GM12878 (cell line): ENCODE data around the gene PRMT3. TPM values are rescaled to one million over a fixed set of nuclear protein-coding genes. Genes with fewer than 3 reads are reported as not detected.

Experiments
- ASH2L ChIP-seq: fragments of 300-600, 200-600 bp; sonication (generic); IDR thresholded peaks from 2 replicates; pipeline ENCODE4 v1.6.1; 2017; ENCODE audit warnings: low read depth, mild to moderate bottlenecking, borderline replicate concordance
- ATF7 ChIP-seq: fragments of 450-650 bp; IDR thresholded peaks from 2 replicates; pipeline ENCODE4 v1.6.1; 2016; ENCODE audit warnings: low read depth, mild to moderate bottlenecking
- CBX5 ChIP-seq: sonication (generic); IDR thresholded peaks from 2 replicates; pipeline ENCODE4 v1.6.1; 2016; ENCODE audit warnings: low read depth, moderate library complexity, mild to moderate bottlenecking, inconsistent platforms
- CEBPB ChIP-seq, 2 experiments: fragments of 150-350 bp in 1 of 2; IDR thresholded peaks; 2 replicates each; pipeline ENCODE4 v1.6.1; 2012 to 2014; ENCODE audit warnings: low read depth in 2 of 2, low read length in 2 of 2, borderline replicate concordance in 1 of 2, inconsistent platforms in 1 of 2
- EED ChIP-seq: sonication (generic); IDR thresholded peaks from 2 replicates; pipeline ENCODE4 v1.6.1; 2016; ENCODE audit warnings: antibody characterized with exemption, low read depth
- EP300 ChIP-seq, 2 experiments: fragments of 150-350 bp in 1 of 2; IDR thresholded peaks; 2 replicates each; pipeline ENCODE4 v1.6.1; 2011 to 2012; ENCODE audit warnings: low read depth in 2 of 2, low read length in 2 of 2, borderline replicate concordance in 1 of 2, improper control_type of control experiment in 1 of 2, inconsistent platforms in 1 of 2; ENCODE audit not compliant: control insufficient read depth in 1 of 2
- ESRRA ChIP-seq: IDR thresholded peaks from 2 replicates; pipeline ENCODE4 v1.6.1; 2012; ENCODE audit warnings: mild to moderate bottlenecking, low read length, improper control_type of control experiment
- IKZF2 ChIP-seq, 2 experiments: fragments of 450-650 bp; IDR thresholded peaks; 2 replicates each; pipeline ENCODE4 v1.6.1; 2017; ENCODE audit warnings: mild to moderate bottlenecking in 2 of 2, moderate library complexity in 2 of 2
- MYC ChIP-seq: IDR thresholded peaks from 2 replicates; pipeline ENCODE4 v1.6.1; 2011; ENCODE audit warnings: mild to moderate bottlenecking, low read length, moderate library complexity, inconsistent platforms; ENCODE audit not compliant: insufficient read depth, insufficient replicate concordance, insufficient read length, severe bottlenecking
- NRF1 ChIP-seq: conservative IDR thresholded peaks from 2 replicates; pipeline ENCODE4 v1.6.1; 2011; ENCODE audit warnings: mild to moderate bottlenecking, low read depth, low read length, improper control_type of control experiment
- PKNOX1 ChIP-seq: fragments of 450-650 bp; IDR thresholded peaks from 2 replicates; pipeline ENCODE4 v1.6.1; 2016; ENCODE audit warnings: mild to moderate bottlenecking
- POLR2A ChIP-seq: IDR thresholded peaks from 2 replicates; pipeline ENCODE4 v1.6.1; 2011; ENCODE audit warnings: low read depth, mild to moderate bottlenecking, low read length
- RELA ChIP-seq: fragments of 450-650 bp; IDR thresholded peaks from 2 replicates; pipeline ENCODE4 v1.8.0; 2014; ENCODE audit warnings: borderline replicate concordance; ENCODE audit not compliant: partially characterized antibody
- SPI1 ChIP-seq: IDR thresholded peaks from 2 replicates; pipeline ENCODE4 v1.6.1; 2011; ENCODE audit warnings: low read depth, mild to moderate bottlenecking, low read length, moderate library complexity, borderline replicate concordance; ENCODE audit not compliant: insufficient read depth
- STAT1 ChIP-seq: fragments of 450-650 bp; conservative IDR thresholded peaks from 2 replicates; pipeline ENCODE4 v1.6.1; 2014; ENCODE audit warnings: antibody characterized with exemption, mild to moderate bottlenecking
- TAF1 ChIP-seq: IDR thresholded peaks from 2 replicates; pipeline ENCODE4 v1.6.1; 2011; ENCODE audit warnings: mild to moderate bottlenecking, low read depth, low read length, borderline replicate concordance
- TCF12 ChIP-seq: IDR thresholded peaks from 2 replicates; pipeline ENCODE4 v1.6.1; 2011; ENCODE audit warnings: low read depth, mild to moderate bottlenecking, low read length
- TCF7 ChIP-seq: IDR thresholded peaks from 2 replicates; pipeline ENCODE4 v1.6.1; 2014; ENCODE audit warnings: antibody characterized with exemption, borderline replicate concordance
- ZBTB11 ChIP-seq: fragments of 450-650 bp; formaldehyde crosslinking; IDR thresholded peaks from 2 replicates; pipeline ENCODE4 v1.5.0; 2022; ENCODE audit warnings: mild to moderate bottlenecking, missing genetic modification characterization
- ZBTB40 ChIP-seq: fragments of 450-650 bp; IDR thresholded peaks from 2 replicates; pipeline ENCODE4 v1.6.1; 2016; ENCODE audit warnings: mild to moderate bottlenecking, moderate library complexity, borderline replicate concordance
- ZNF24 ChIP-seq: fragments of 450-650 bp; IDR thresholded peaks from 2 replicates; pipeline ENCODE4 v1.6.1; 2017; ENCODE audit warnings: antibody characterized with exemption, mild to moderate bottlenecking
- polyA plus RNA-seq, 11 experiments: library from polyadenylated mRNA; depleted of rRNA in 4 of 11; unstranded in 6 of 11; stranded (reverse) in 5 of 11; fragments of >200 nt; fragmentation: Nextera tagmentation in 4 of 11; fragmentation: Illumina TruSeq in 1 of 11; extraction: Ambion mirVana in 4 of 11; extraction: Trizol in 1 of 11; gene quantifications; 1 replicate in 1 of 11; 2 replicates in 10 of 11; pipeline versions ENCODE4 v1.2.1 to v1.2.3, GENCODE V29; 2011 to 2016; ENCODE audit warnings: inconsistent platforms in 2 of 11, missing spikeins in 2 of 11, low read depth in 1 of 11
- total RNA-seq, 4 experiments: library from RNA; depleted of rRNA in 3 of 4; stranded (reverse); fragments of >200 nt in 3 of 4; fragmentation: Illumina TruSeq in 1 of 4; extraction: Trizol in 1 of 4; gene quantifications; 2 replicates each; pipeline versions ENCODE4 v1.2.1 to v1.2.3, GENCODE V29; 2013 to 2021

PRMT3 gene
- total and polyA plus RNA-seq, 10 of the 15 experiments (the other 5 are each of a cell fraction or from before 2014, with no cell fraction given) = 13.9 to 52.1 (median 27.7) TPM

- no peak for TF ChIP-seq PKNOX1
- TF ChIP-seq TAF1 = peak; percentile 40; the same call in 1 of the 2 replicates
- no peak for TF ChIP-seq CEBPB (IDR thresholded peaks at IDR 0.05; ENCODE audit: borderline replicate concordance in 1 of 2, low read depth in 2 of 2, low read length in 2 of 2)
- peak; percentile 97 for TF ChIP-seq STAT1
- peak; percentile 76; the same call in 1 of the 2 replicates for TF ChIP-seq EED
- TF ChIP-seq EP300 (IDR thresholded peaks at IDR 0.05; ENCODE audit: borderline replicate concordance in 1 of 2, control insufficient read depth in 1 of 2, low read depth in 2 of 2, low read length in 2 of 2) = no peak
- TF ChIP-seq NRF1 = no peak
- TF ChIP-seq CBX5 = peak; percentile 24; the same call in 1 of the 2 replicates
- TF ChIP-seq POLR2A = peak; percentile 94
- TF ChIP-seq ZBTB40 = peak; percentile 43; the same call in 1 of the 2 replicates
- TF ChIP-seq TCF12 = 0 out of 2 replicates have a peak, but pooled peaks have one; percentile 29
- peak; percentile 75; the same call in 1 of the 2 replicates for TF ChIP-seq ATF7
- peak; percentile 84 to 87 for TF ChIP-seq IKZF2 (IDR thresholded peaks at IDR 0.05)
- TF ChIP-seq ZBTB11 = 0 out of 2 replicates have a peak, but pooled peaks have one; percentile 26
- TF ChIP-seq TCF7 = no peak
- peak; percentile 93 for TF ChIP-seq RELA
- TF ChIP-seq ZNF24 = no peak
- no peak for TF ChIP-seq ASH2L
- no peak for TF ChIP-seq ESRRA
- peak; percentile 88 for TF ChIP-seq MYC
- TF ChIP-seq SPI1 = no peak
Observed at GRCh38 chr11:20387261-20388095, at the start of gene PRMT3 (continued).
